ENCODE results near the gene EIF2S3B. TPM values are rescaled to one million over a fixed set of nuclear protein-coding genes. Genes with fewer than 3 reads are reported as not detected.

Gene EIF2S3B
- polyA plus RNA-seq, 1 donor: 2.8 TPM

DNA sequence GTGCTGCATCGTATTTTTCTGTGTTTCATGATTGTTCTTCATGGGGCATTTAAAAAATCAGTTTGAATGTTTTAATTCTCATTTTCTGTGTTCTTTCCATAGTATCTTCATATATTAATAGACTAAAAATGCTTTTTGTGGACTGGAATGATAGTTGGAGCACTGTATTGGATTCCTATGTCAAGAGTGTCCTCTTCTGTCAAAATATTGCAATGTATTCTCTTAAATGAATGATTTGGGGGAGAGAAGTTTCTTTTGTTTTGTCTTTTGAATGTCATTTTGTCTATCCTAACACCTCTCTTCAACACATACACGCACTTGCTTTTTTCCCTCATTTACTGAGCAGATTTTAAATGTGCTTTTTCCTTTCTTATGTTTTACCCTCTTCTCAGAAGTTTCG lies 4.7 kb upstream of the EIF2S3B start:
- no peak for DNase-seq

GRCh38 chr12:10503460-10503859 lies 2.2 kb upstream of the EIF2S3B start:
- H3K4me1 ChIP-seq (ENCODE audit: control insufficient read depth, insufficient read depth, low read length): no peaks in the 10 kb centered on the region
- H3K4me3 ChIP-seq (ENCODE audit: low read length): no peak overlapping the region
- H3K36me3 ChIP-seq (ENCODE audit: control insufficient read depth, insufficient read depth, low read length): no peaks in the 10 kb centered on the region
- H3K27me3 ChIP-seq (ENCODE audit: control insufficient read depth, insufficient read depth, low read length): no peaks in the 10 kb centered on the region
- DNase-seq: no peak
- WGBS (ENCODE audit: insufficient coverage, low lambda C conversion rate): no CpG with 5 or more reads among the region's 1 CpG
- no peak overlapping the region for H3K27ac ChIP-seq (ENCODE audit: low read length)
- H3K9me3 ChIP-seq (ENCODE audit: control insufficient read depth, low read depth, low read length): peaks cover 4% of the 10 kb centered on the region

More for the DNA sequence above, 4.7 kb upstream of the EIF2S3B start:
- Histone ChIP-seq H3K9me3 (ENCODE audit: control insufficient read depth, low read depth, low read length) (peaks cover 4% of the 10 kb centered on the region), H3K27ac (ENCODE audit: low read length) (no peak overlapping the region), H3K36me3 (ENCODE audit: control insufficient read depth, insufficient read depth, low read length) (no peaks in the 10 kb centered on the region), H3K4me3 (ENCODE audit: low read length) (no peak overlapping the region), H3K27me3 (ENCODE audit: control insufficient read depth, insufficient read depth, low read length) (no peaks in the 10 kb centered on the region), H3K4me1 (ENCODE audit: control insufficient read depth, insufficient read depth, low read length) (no peaks in the 10 kb centered on the region)
- WGBS (ENCODE audit: insufficient coverage, low lambda C conversion rate): 45% methylated on average over 3 of the region's 3 CpGs

GRCh38 chr12:10511756-10512355 lies 6.2 kb downstream of the EIF2S3B start:
- Histone ChIP-seq H3K9me3 (ENCODE audit: control insufficient read depth, low read depth, low read length) (no peaks in the 10 kb centered on the region), H3K4me3 (ENCODE audit: low read length) (no peak overlapping the region), H3K4me1 (ENCODE audit: control insufficient read depth, insufficient read depth, low read length) (no peaks in the 10 kb centered on the region), H3K27ac (ENCODE audit: low read length) (no peak overlapping the region), H3K27me3 (ENCODE audit: control insufficient read depth, insufficient read depth, low read length) (no peaks in the 10 kb centered on the region), H3K36me3 (ENCODE audit: control insufficient read depth, insufficient read depth, low read length) (no peaks in the 10 kb centered on the region)
- WGBS (ENCODE audit: insufficient coverage, low lambda C conversion rate): 75% methylated on average over 3 of the region's 5 CpGs
- no peak for DNase-seq

GRCh38 chr12:10512798-10513197 lies 7.1 kb downstream of the EIF2S3B start:
- Histone ChIP-seq H3K27me3 (ENCODE audit: control insufficient read depth, insufficient read depth, low read length) (no peaks in the 10 kb centered on the region), H3K36me3 (ENCODE audit: control insufficient read depth, insufficient read depth, low read length) (no peaks in the 10 kb centered on the region), H3K27ac (ENCODE audit: low read length) (no peak overlapping the region), H3K9me3 (ENCODE audit: control insufficient read depth, low read depth, low read length) (no peaks in the 10 kb centered on the region), H3K4me3 (ENCODE audit: low read length) (no peak overlapping the region), H3K4me1 (ENCODE audit: control insufficient read depth, insufficient read depth, low read length) (no peaks in the 10 kb centered on the region)
- no peak for DNase-seq
- WGBS (ENCODE audit: insufficient coverage, low lambda C conversion rate): 100% methylated on average over 3 of the region's 4 CpGs

DNA sequence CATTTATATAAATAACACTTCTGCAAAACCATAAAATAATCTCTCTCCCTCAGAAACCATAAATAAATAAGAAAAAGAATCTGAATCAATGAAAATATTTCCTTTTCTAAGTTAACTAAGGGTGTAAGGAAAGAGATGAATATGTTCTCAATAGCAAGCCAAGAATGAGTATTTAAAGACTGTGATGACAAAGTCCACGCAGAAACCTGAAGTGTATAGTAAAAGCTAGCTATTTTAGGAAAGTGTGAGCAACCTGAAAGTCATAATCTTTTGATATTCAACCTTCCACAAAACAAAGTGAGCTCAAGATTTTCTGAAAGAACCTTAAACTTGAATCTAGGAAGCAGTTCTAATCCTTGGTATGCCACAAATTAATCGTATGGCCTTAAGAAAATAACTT lies 15.9 kb downstream of the EIF2S3B start:
- Histone ChIP-seq H3K27me3 (ENCODE audit: control insufficient read depth, insufficient read depth, low read length) (no peaks in the 10 kb centered on the region), H3K9me3 (ENCODE audit: control insufficient read depth, low read depth, low read length) (no peaks in the 10 kb centered on the region), H3K4me3 (ENCODE audit: low read length) (no peak overlapping the region), H3K4me1 (ENCODE audit: control insufficient read depth, insufficient read depth, low read length) (no peaks in the 10 kb centered on the region), H3K36me3 (ENCODE audit: control insufficient read depth, insufficient read depth, low read length) (no peaks in the 10 kb centered on the region), H3K27ac (ENCODE audit: low read length) (no peak overlapping the region)
- WGBS (ENCODE audit: insufficient coverage, low lambda C conversion rate): 67% methylated on average over 1 of the region's 2 CpGs
- no peak for DNase-seq

- WGBS (ENCODE audit: insufficient coverage, low lambda C conversion rate): 33% methylated on average over 1 of the region's 2 CpGs
Observed at GRCh38 chr12:10528174-10528953, 22.7 kb downstream of the EIF2S3B start.

GRCh38 chr12:10529603-10530002 lies 23.9 kb downstream of the EIF2S3B start:
- no peak overlapping the region for H3K4me3 ChIP-seq (ENCODE audit: low read length)

More at GRCh38 chr12:10528174-10528953, 22.7 kb downstream of the EIF2S3B start:
- peak; percentile 61 to 86 for DNase-seq
- Histone ChIP-seq H3K36me3 (ENCODE audit: control insufficient read depth, insufficient read depth, low read length) (no peaks in the 10 kb centered on the region), H3K4me3 (ENCODE audit: low read length) (no peak overlapping the region), H3K27ac (ENCODE audit: low read length) (peak overlapping the region; percentile 85), H3K4me1 (ENCODE audit: control insufficient read depth, insufficient read depth, low read length) (peaks cover 15% of the 10 kb centered on the region), H3K27me3 (ENCODE audit: control insufficient read depth, insufficient read depth, low read length) (no peaks in the 10 kb centered on the region), H3K9me3 (ENCODE audit: control insufficient read depth, low read depth, low read length) (no peaks in the 10 kb centered on the region)

DNA sequence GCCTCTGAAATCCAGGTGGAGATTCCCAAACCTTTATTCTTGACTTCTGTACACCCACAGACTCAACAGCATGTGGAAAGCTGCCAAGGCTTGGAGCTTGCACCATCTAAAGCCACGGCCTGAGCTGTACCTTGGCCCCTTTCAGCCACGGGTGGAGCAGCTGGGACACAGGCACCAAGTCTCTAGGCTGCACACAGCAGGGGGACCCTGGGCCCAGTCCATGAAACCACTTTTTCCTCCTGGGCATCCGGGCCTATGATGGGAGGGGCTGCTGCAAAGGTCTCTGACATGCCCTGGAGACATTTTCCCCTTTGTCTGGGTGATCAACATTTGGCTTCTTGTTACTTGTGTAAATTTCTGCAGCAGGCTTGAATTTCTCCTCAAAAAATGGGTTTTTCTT lies 32.0 kb downstream of the EIF2S3B start:
- no CpG with 5 or more reads among the region's 3 CpGs for WGBS (ENCODE audit: insufficient coverage, low lambda C conversion rate)
- no peaks in the 10 kb centered on the region for H3K27me3 ChIP-seq (ENCODE audit: control insufficient read depth, insufficient read depth, low read length)
- no peaks in the 10 kb centered on the region for H3K9me3 ChIP-seq (ENCODE audit: control insufficient read depth, low read depth, low read length)
- no peaks in the 10 kb centered on the region for H3K36me3 ChIP-seq (ENCODE audit: control insufficient read depth, insufficient read depth, low read length)
- no peak for DNase-seq
- no peak overlapping the region for H3K4me3 ChIP-seq (ENCODE audit: low read length)
- no peaks in the 10 kb centered on the region for H3K4me1 ChIP-seq (ENCODE audit: control insufficient read depth, insufficient read depth, low read length)
- H3K27ac ChIP-seq (ENCODE audit: low read length): no peak overlapping the region

More at GRCh38 chr12:10529603-10530002, 23.9 kb downstream of the EIF2S3B start:
- Histone ChIP-seq H3K36me3 (ENCODE audit: control insufficient read depth, insufficient read depth, low read length) (no peaks in the 10 kb centered on the region), H3K27ac (ENCODE audit: low read length) (peak overlapping the region; percentile 85), H3K27me3 (ENCODE audit: control insufficient read depth, insufficient read depth, low read length) (no peaks in the 10 kb centered on the region), H3K9me3 (ENCODE audit: control insufficient read depth, low read depth, low read length) (no peaks in the 10 kb centered on the region), H3K4me1 (ENCODE audit: control insufficient read depth, insufficient read depth, low read length) (peaks cover 15% of the 10 kb centered on the region)
- peak in 1 of 2 donors; percentile 4 for DNase-seq
- WGBS (ENCODE audit: insufficient coverage, low lambda C conversion rate): no CpG with 5 or more reads among the region's 3 CpGs

DNA sequence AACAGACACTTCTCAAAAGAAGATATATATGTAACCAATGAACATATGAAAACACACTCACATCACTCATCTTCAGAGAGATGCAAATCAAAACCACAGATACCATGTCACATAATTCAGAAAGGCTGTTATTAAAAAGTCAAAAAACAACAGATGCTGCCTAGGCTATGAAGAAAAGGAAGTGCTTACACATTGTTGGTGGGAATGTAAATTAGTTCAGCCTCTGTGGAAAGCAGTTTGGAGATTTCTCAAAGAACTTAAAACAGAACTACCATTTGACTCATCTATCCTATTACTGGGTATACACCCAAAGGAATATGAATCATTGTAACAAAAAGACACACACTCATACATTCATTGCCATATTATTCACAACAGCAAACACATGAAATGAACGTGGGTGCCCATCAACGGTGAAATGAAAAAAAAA lies 35.1 kb downstream of the EIF2S3B start:
- Histone ChIP-seq H3K36me3 (ENCODE audit: control insufficient read depth, insufficient read depth, low read length) (no peaks in the 10 kb centered on the region), H3K4me3 (ENCODE audit: low read length) (no peak overlapping the region), H3K4me1 (ENCODE audit: control insufficient read depth, insufficient read depth, low read length) (no peaks in the 10 kb centered on the region), H3K9me3 (ENCODE audit: control insufficient read depth, low read depth, low read length) (no peaks in the 10 kb centered on the region), H3K27ac (ENCODE audit: low read length) (no peak overlapping the region), H3K27me3 (ENCODE audit: control insufficient read depth, insufficient read depth, low read length) (no peaks in the 10 kb centered on the region)
- no peak for DNase-seq
- no CpG with 5 or more reads among the region's 2 CpGs for WGBS (ENCODE audit: insufficient coverage, low lambda C conversion rate)

DNA sequence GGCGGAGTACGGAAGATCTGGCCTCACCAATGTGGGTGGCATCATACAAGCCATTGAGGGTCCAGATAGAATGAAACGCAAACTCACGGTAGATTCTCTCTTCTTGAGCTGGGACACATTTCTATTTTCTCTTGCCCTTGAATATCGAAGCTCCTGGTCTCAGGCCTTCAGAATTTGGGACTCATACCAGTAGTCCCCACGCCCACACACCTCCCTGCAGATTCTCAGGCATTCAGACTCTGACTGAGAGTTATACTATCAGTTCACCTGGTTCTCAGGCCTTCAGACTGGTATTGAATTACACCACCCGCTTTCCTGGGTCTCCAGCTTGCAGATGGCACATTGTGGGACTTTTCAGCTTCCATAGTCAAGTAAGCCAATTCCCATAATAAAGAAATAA lies 37.8 kb downstream of the EIF2S3B start:
- H3K4me1 ChIP-seq (ENCODE audit: control insufficient read depth, insufficient read depth, low read length): no peaks in the 10 kb centered on the region

More for the DNA sequence above, 37.8 kb downstream of the EIF2S3B start:
- no peak for DNase-seq
- Histone ChIP-seq H3K27me3 (ENCODE audit: control insufficient read depth, insufficient read depth, low read length) (no peaks in the 10 kb centered on the region), H3K9me3 (ENCODE audit: control insufficient read depth, low read depth, low read length) (no peaks in the 10 kb centered on the region), H3K4me3 (ENCODE audit: low read length) (no peak overlapping the region), H3K27ac (ENCODE audit: low read length) (no peak overlapping the region), H3K36me3 (ENCODE audit: control insufficient read depth, insufficient read depth, low read length) (no peaks in the 10 kb centered on the region)
- WGBS (ENCODE audit: insufficient coverage, low lambda C conversion rate): 67% methylated on average over 3 of the region's 7 CpGs

All from large intestine (tissue), 3 donors.